Prostate gland (tissue), 2 donors: ENCODE data around the gene XPOT.

Experiments used
- CTCF ChIP-seq, 4 experiments: fragments of 200-600 bp in 2 of 4; fragments of 450-650 bp in 2 of 4; sonication (generic) in 2 of 4; IDR thresholded peaks; 1 replicate in 3 of 4; 2 replicates in 1 of 4; pipeline ENCODE4 v1.5.1; 2016 to 2019; ENCODE audit warnings: antibody characterized with exemption in 4 of 4, mild to moderate bottlenecking in 2 of 4, moderate library complexity in 2 of 4
- POLR2A ChIP-seq: fragments of 450-650 bp; IDR thresholded peaks from one replicate; pipeline ENCODE4 v1.6.1; 2016; ENCODE audit warnings: antibody characterized with exemption, mild to moderate bottlenecking

- TF ChIP-seq CTCF (IDR thresholded peaks at IDR 0.05) (no peak), POLR2A (no peak)
Observed at GRCh38 chr12:64476844-64477243, 72.7 kb downstream of the XPOT start.
